Umbilical cord (tissue), 2 donors: Measurements from ENCODE around the gene SMG1. TPM values are rescaled to one million over a fixed set of nuclear protein-coding genes. Genes with fewer than 3 reads are reported as not detected.
"Not testable (repeated sequence)": the region's sequence is repeated elsewhere in the genome, so short reads cannot be mapped to it uniquely, and the experiment has no call there.

Source experiments
- DNase-seq: peaks from one replicate; pipeline ENCODE4 v3.0.0-alpha.2; 2015; ENCODE audit warnings: low spot score
- total RNA-seq: library from RNA; depleted of rRNA; stranded (reverse); fragments of >200 nt; gene quantifications from one replicate; pipeline ENCODE4 v1.2.3, GENCODE V29; 2014; ENCODE audit warnings: low replicate concordance; ENCODE audit not compliant: insufficient read depth

SMG1 gene
- total RNA-seq, 1 donor from 2014 or later, result 92.7 TPM

DNA sequence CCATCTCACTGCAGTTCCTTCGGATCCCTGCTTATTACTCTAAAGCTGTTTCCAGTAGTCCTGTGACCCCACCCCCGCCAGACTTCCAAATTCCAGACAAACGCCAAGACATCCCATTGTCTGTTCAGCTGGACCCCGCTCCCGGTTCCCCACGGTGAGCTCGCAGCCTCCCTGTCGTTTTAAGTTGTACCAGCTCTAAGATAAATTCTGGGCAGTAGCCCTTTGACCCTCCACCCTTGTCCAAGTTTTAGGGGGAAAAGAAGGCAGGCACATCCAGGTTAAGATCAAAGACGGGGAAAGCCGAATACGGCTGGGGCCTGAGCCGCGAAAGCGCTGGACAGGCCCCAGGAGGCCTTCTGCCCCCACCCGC is 125.4 kb downstream of the SMG1 start:
- DNase-seq, result peak; percentile 18

DNA sequence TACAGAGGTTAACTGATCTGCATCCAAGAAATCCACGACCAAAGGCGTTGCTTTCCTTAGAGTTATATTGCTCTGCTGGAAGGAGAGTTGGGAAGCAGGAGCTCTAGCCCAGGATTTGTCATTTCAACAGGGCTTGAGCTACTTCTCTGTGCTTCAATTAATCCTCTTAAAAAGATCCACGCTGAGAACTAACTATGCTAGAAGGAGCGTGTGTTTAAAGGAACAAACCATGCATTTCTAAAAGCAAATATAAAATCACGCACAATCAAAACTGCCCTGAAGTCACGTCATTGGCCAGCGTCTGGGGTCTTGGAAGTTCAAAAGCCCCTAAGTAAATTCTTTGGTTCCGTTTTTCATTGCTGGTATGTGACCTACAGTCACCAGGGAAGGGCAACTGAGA is 125.9 kb downstream of the SMG1 start:
- DNase-seq, result no peak

GRCh38 chr16:18799500-18799899 is 126.7 kb downstream of the SMG1 start:
- no peak for DNase-seq

GRCh38 chr16:18797746-18798145 is 128.5 kb downstream of the SMG1 start:
- no peak for DNase-seq

GRCh38 chr16:18796377-18796776 is 129.8 kb downstream of the SMG1 start:
- DNase-seq, result no peak

GRCh38 chr16:18792836-18793433 is 133.3 kb downstream of the SMG1 start:
- no peak for DNase-seq

GRCh38 chr16:18789850-18790706 is 136.1 kb downstream of the SMG1 start, which contains the start of gene RPS15A:
TSS of gene RPS15A (minus strand) at chr16:18790334. CDS start at chr16:18789113, 1,221 bp downstream.
- peak; percentile 99 for DNase-seq

GRCh38 chr16:18789515-18789849 is 136.7 kb downstream of the SMG1 start:
- no peak for DNase-seq

DNA sequence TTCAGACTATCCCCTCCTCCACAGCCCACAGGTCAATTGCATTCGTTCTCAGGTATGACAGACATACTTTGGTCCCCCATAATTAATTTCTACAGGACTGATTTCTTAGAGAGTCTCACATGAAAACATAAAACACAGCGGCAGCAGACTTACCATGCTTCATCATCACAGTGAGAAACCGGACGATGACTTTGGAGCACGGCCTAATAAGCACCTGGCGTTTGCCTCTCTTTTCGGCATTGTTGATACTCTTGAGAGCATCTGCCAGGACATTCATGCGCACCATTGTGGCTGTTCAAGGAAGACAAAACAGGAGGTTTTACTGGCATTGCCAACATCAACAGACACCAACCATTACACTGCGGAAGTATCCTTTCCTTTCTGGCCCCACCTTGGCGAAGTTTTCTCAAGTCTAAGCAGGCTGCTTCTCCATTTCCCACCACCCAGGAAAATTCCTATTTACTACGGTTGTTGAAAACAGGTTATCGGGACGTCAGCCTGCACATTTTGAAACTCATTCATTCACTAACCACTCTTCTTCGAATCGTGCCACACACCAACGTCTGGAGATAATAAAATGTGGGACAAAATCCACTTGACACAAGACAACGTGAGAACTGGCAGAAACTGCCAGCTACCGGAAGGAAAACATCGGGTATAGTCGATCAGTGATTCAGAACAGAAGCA is 137.2 kb downstream of the SMG1 start:
- no peak for DNase-seq

- no peak for DNase-seq
Measured at GRCh38 chr16:18784917-18785623, 141.1 kb downstream of the SMG1 start.

- no peak for DNase-seq
Measured at GRCh38 chr16:18783430-18784341, 142.5 kb downstream of the SMG1 start.

- no peak for DNase-seq
Measured at GRCh38 chr16:18782697-18783429, 143.3 kb downstream of the SMG1 start.

DNA sequence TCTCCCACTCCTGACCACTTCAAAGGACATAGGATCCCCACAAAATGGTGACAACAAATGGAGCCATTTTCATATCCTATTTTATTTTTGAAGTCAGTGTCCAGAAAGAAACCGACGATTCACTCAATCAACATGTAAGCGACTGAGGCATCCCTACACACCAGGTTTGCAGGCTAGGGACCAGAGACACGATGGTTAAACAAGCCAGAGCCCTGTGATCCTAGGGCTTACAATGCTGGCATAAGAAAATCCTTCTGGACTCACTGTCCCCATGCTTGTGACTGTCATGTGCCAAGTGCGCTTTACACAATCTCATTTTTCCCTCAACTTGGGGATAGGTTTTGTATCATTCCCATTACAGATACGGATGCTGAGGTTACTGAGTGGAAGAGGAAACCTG is 145.0 kb downstream of the SMG1 start:
- DNase-seq, result not testable (repeated sequence)

DNA sequence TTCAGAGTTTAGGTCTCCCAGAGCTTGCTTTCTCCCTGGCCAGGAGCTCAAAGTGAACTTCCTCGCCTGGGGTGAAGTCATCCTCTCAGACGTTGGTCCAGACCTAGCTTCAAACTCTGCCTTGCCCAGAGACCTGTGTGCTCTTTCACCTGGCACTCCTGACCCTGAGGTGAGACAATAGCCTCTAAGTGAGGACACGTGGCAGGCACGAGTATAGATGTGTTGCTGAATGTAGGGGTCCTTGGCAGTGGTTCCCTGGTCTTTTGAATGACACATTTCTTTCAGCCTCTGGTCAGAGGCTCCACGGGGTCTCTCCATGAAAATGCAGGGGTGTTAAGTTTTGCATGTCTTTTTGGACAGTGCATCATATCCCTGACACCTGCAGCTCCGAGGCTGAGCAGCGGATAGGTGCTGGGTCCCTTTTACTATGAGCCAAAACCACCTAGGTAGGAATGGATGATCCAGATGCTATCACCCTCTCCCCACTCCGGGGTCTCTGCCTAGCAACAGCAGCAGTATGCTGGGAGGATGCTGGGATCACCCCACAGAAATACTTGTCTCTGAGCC is 145.7 kb downstream of the SMG1 start:
- not testable (repeated sequence) for DNase-seq

DNA sequence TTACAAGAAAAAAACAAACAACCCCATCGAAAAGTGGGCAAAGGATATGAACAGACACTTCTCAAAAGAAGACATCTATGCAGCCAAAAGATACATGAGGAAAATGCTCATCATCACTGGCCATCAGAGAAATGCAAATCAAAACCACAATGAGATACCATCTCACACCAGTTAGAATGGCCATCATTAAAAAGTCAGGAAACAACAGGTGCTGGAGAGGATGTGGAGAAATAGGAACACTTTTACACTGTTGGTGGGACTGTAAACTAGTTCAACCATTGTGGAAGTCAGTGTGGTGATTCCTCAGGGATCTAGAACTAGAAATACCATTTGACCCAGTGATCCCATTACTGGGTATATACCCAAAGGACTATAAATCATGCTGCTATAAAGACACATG is 148.5 kb downstream of the SMG1 start:
- DNase-seq, result not testable (repeated sequence)

- DNase-seq, result not testable (repeated sequence)
Measured at GRCh38 chr16:18776334-18776733, 149.9 kb downstream of the SMG1 start.

DNA sequence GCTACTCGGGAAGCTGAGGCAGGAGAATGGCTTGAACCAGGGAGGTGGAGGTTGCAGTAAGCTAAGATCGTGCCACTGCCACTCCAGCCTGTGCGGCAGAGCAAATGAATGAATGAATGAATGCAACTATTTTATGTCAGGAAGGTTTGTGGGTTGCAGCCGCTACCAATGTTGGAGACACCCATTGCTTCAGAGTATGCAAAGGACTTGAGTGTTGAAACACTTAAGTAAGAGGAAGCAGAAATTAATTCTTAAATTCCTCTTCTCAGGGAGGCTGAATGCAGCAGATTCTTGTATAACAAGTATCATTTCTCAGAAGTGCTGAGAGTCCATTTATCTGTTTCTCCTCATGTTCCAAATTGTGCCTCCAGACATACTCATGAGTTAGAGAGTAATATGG is 151.6 kb downstream of the SMG1 start:
- DNase-seq, result not testable (repeated sequence)

DNA sequence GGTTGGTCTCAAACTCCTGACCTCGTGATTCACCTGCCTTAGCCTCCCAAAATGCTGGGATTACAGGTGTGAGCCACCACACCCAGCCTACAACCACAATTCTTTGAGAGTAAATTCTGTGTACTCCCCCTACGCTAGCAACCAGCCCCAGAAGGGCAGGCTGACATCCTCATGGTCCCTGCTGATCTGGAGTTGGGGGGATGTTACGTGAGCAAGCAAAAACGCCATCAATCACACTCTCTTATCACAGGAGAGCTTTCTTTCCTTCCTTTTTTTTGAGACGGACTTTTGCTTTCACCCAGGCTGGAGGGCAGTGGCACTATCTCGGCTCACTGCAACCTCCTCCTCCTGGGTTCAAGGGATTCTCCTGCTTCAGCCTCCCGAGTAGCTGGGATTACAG is 154.0 kb downstream of the SMG1 start:
- DNase-seq, result not testable (repeated sequence)

- DNase-seq, result not testable (repeated sequence)
Measured at GRCh38 chr16:18770336-18770962, 155.8 kb downstream of the SMG1 start.
